Right lobe of liver (tissue), 6 donors: Measurements from ENCODE around the gene C19orf67. TPM values are rescaled to one million over a fixed set of nuclear protein-coding genes. Genes with fewer than 3 reads are reported as not detected.
A peak's percentile ranks its signal among the peaks of the same experiment; 100 is the strongest.

Experiments
- ATAC-seq, 4 donors: fragments of 200-7000 bp; cut with Tn5 transposase; one replicate each; pipeline ENCODE4 v1.9.1; 2020; ENCODE audit warnings: mild to moderate bottlenecking in 4 of 4, moderate library complexity in 4 of 4
- DNase-seq, 3 donors: peaks; one replicate each; pipeline ENCODE4 v3.0.0-alpha.2; 2020
- H3K27ac ChIP-seq, 3 donors: fragments of 200-600 bp; one replicate each; pipeline ENCODE4 v1.8.0; 2022
- H3K27me3 ChIP-seq, 2 donors: fragments of 200-600 bp; one replicate each; pipeline ENCODE4 v1.8.0; 2022
- H3K36me3 ChIP-seq, 4 donors: fragments of 200-600 bp; sonication (generic) in 1 of 4; one replicate each; pipeline versions ENCODE4 v1.5.1 to v1.8.0; 2017 to 2022; ENCODE audit warnings: control low read depth in 1 of 4
- H3K4me1 ChIP-seq, 4 donors: fragments of 200-600 bp; sonication (generic) in 1 of 4; one replicate each; pipeline versions ENCODE4 v1.5.1 to v1.8.0; 2017 to 2022; ENCODE audit warnings: control low read depth in 1 of 4
- H3K4me3 ChIP-seq, 3 donors: fragments of 200-600 bp; one replicate each; pipeline ENCODE4 v1.8.0; 2022
- H3K9me3 ChIP-seq, 4 donors: fragments of 200-600 bp; sonication (generic) in 1 of 4; one replicate each; pipeline versions ENCODE4 v1.5.1 to v1.8.0; 2017 to 2022; ENCODE audit warnings: control low read depth in 1 of 4
- CTCF ChIP-seq, 4 donors: fragments of 200-600 bp in 3 of 4; fragments of 450-650 bp in 1 of 4; IDR thresholded peaks; one replicate each; pipeline versions ENCODE4 v1.5.1 to v1.8.0; 2016 to 2022; ENCODE audit warnings: antibody characterized with exemption in 4 of 4, mild to moderate bottlenecking in 2 of 4
- POLR2A ChIP-seq: fragments of 450-650 bp; IDR thresholded peaks from one replicate; pipeline ENCODE4 v1.6.1; 2017; ENCODE audit warnings: antibody characterized with exemption, mild to moderate bottlenecking
- WGBS: methylation state at CpG from one replicate; pipeline ENCODE4 v1.1.6; 2018; ENCODE audit warnings: low coverage, low lambda C conversion rate; ENCODE audit not compliant: insufficient coverage; ENCODE audit errors: missing lambda C conversion rate; 5-methylcytosine and 5-hydroxymethylcytosine counted together
- intact Hi-C, 2 donors: fragments of 100-400 bp; cut with DNase I; formaldehyde crosslinking; loops; one replicate each; pipeline versions ENCODE4 v1.11.2 to v1.14.1; 2022
- total RNA-seq, 6 experiments: library from RNA; depleted of rRNA in 2 of 6; stranded (reverse); fragments of >200 nt in 2 of 6; fragmentation: NEBNext Ultra II Directional in 3 of 6; extraction: Animal tissue kit (Norgen Biotek cat#: 25700) in 3 of 6; gene quantifications; one replicate each; pipeline versions ENCODE4 v1.1.0 to v1.2.4, GENCODE V29; 2016 to 2023
- donor health status: DM: no; HTN: yes; CAD: no.
- donor health status: DM: no; HTN: no; CAD: no.
- donor health status: DM: no; HTN: no; CAD: no.
- donor health status: DM: no; HTN: yes; CAD: no.
- donor health status: DM: no; HTN: yes; CAD: no.

The C19orf67 gene
- total RNA-seq, 6 experiments from 2014 or later: 0.27 TPM; not detected in 5

- H3K4me1 ChIP-seq: peaks cover 0 to 13% (median 0%) of the 10 kb centered on the region in 4 donors
- ATAC-seq (no peak), DNase-seq (no peak)
- peaks cover 0 to 5% (median under 1%) of the 10 kb centered on the region in 4 donors for H3K36me3 ChIP-seq
- no peaks in the 10 kb centered on the region for H3K27me3 ChIP-seq
- 88% methylated on average over 23 of the region's 30 CpGs for whole genome bisulfite sequencing
- TF ChIP-seq CTCF (IDR thresholded peaks at IDR 0.05) (no peak), POLR2A (no peak)
- intact Hi-C loops: loop anchor here in 1 of 2 donors (10.0 kb wide), 1 partner anchor 46 kb away; the partner anchor contains the start of gene ASF1B
- H3K9me3 ChIP-seq: peaks cover 0 to 4% (median 0%) of the 10 kb centered on the region in 4 donors
- no peak overlapping the region for H3K27ac ChIP-seq
- no peak overlapping the region for H3K4me3 ChIP-seq
Measured at GRCh38 chr19:14088634-14089411, 3.2 kb upstream of the C19orf67 start.

- Histone ChIP-seq H3K27ac (no peak overlapping the region), H3K36me3 (peaks cover 0 to 5% (median under 1%) of the 10 kb centered on the region in 4 donors), H3K4me1 (peaks cover 0 to 20% (median 0%) of the 10 kb centered on the region in 4 donors), H3K9me3 (no peaks in the 10 kb centered on the region), H3K4me3 (no peak overlapping the region), H3K27me3 (no peaks in the 10 kb centered on the region)
- ATAC-seq (no peak), DNase-seq (no peak)
- 68% methylated on average over 5 of the region's 5 CpGs for whole genome bisulfite sequencing
- no peak for TF ChIP-seq POLR2A
- TF ChIP-seq CTCF (IDR thresholded peaks at IDR 0.05): no peak
- intact Hi-C loops: loop anchor here in 1 of 2 donors (10.0 kb wide), 1 partner anchor 49 kb away; the partner anchor contains the start of gene ASF1B
Measured at GRCh38 chr19:14086098-14086497, 515 bp upstream of the C19orf67 start.

GRCh38 chr19:14082675-14082960, 3.0 kb downstream of the C19orf67 start:
- no peak overlapping the region for H3K27ac ChIP-seq
- peaks cover 0 to 25% (median 0%) of the 10 kb centered on the region in 4 donors for H3K4me1 ChIP-seq
- TF ChIP-seq CTCF (IDR thresholded peaks at IDR 0.05): no peak
- TF ChIP-seq POLR2A: no peak
- no peaks in the 10 kb centered on the region for H3K27me3 ChIP-seq
- intact Hi-C loops: loop anchor here in 1 of 2 donors (10.0 kb wide), 1 partner anchor 52 kb away; the partner anchor contains the start of gene ASF1B
- H3K9me3 ChIP-seq: no peaks in the 10 kb centered on the region
- DNase-seq (no peak), ATAC-seq (no peak)
- H3K4me3 ChIP-seq: no peak overlapping the region
- WGBS: 71% methylated on average over 1 of the region's 1 CpG
- no peaks in the 10 kb centered on the region for H3K36me3 ChIP-seq

- 9% methylated on average over 7 of the region's 24 CpGs for WGBS
- intact Hi-C loops: loop anchor here in 1 of 2 donors (10.0 kb wide), 1 partner anchor 53 kb away; the partner anchor contains the start of gene ASF1B
- Histone ChIP-seq H3K27me3 (no peaks in the 10 kb centered on the region), H3K4me1 (peaks cover 0 to 25% (median 0%) of the 10 kb centered on the region in 4 donors), H3K36me3 (no peaks in the 10 kb centered on the region), H3K27ac (peak overlapping the region; percentile 76 to 91 (median 87)), H3K4me3 (peak overlapping the region; percentile 61 to 78 (median 73)), H3K9me3 (no peaks in the 10 kb centered on the region)
- peak in 1 of 4 donors; percentile 1 for ATAC-seq
- peak in 2 of 3 donors; percentile 60 to 73 for DNase-seq
- TF ChIP-seq CTCF (IDR thresholded peaks at IDR 0.05): no peak
- TF ChIP-seq POLR2A: no peak
Measured at GRCh38 chr19:14081797-14082674, 3.5 kb downstream of the C19orf67 start.
